GM20431 (cell line): ENCODE data around the gene MYO3B.
"Not testable (repeated sequence)": the region's sequence is repeated elsewhere in the genome, so short reads cannot be mapped to it uniquely, and the experiment has no call there.

ENCODE experiments used
- in situ Hi-C: fragments of 300-500 bp; cut with MseI, MboI; formaldehyde crosslinking; loops from one replicate; pipeline ENCODE4 v1.15.0; 2020; ENCODE audit warnings: low sequenced_read_pairs; ENCODE audit not compliant: unreplicated experiment

Gene MYO3B

GRCh38 chr2:170253721-170254230 lies 75.8 kb downstream of the MYO3B start:
- in situ Hi-C loops: no loop called here

GRCh38 chr2:170254293-170254732 lies 76.4 kb downstream of the MYO3B start:
- in situ Hi-C loops: no loop called here

GRCh38 chr2:170255137-170255536 lies 77.2 kb downstream of the MYO3B start:
- in situ Hi-C loops: no loop called here

- in situ Hi-C loops: no loop called here
Observed at GRCh38 chr2:170255971-170256370, 78.0 kb downstream of the MYO3B start.

- in situ Hi-C loops: no loop called here
Observed at GRCh38 chr2:170258382-170258781, 80.4 kb downstream of the MYO3B start.

- in situ Hi-C loops: no loop called here
Observed at GRCh38 chr2:170260188-170260587, 82.2 kb downstream of the MYO3B start.

- in situ Hi-C loops: no loop called here
Observed at GRCh38 chr2:170261566-170261965, 83.6 kb downstream of the MYO3B start.

GRCh38 chr2:170262343-170262742 lies 84.4 kb downstream of the MYO3B start:
- in situ Hi-C loops: no loop called here

GRCh38 chr2:170262806-170263205 lies 84.9 kb downstream of the MYO3B start:
- in situ Hi-C loops: no loop called here

GRCh38 chr2:170263728-170264521 lies 86.0 kb downstream of the MYO3B start:
- in situ Hi-C loops: not testable (repeated sequence)

- in situ Hi-C loops: no loop called here
Observed at GRCh38 chr2:170264522-170264860, 86.5 kb downstream of the MYO3B start.

GRCh38 chr2:170264865-170265264 lies 86.9 kb downstream of the MYO3B start:
- in situ Hi-C loops: no loop called here

GRCh38 chr2:170265321-170265720 lies 87.4 kb downstream of the MYO3B start:
- in situ Hi-C loops: no loop called here

GRCh38 chr2:170266358-170266757 lies 88.4 kb downstream of the MYO3B start:
- in situ Hi-C loops: no loop called here

- in situ Hi-C loops: no loop called here
Observed at GRCh38 chr2:170267071-170267470, 89.1 kb downstream of the MYO3B start.

- in situ Hi-C loops: no loop called here
Observed at GRCh38 chr2:170270278-170270864, 92.4 kb downstream of the MYO3B start.

GRCh38 chr2:170271340-170271739 lies 93.4 kb downstream of the MYO3B start:
- in situ Hi-C loops: no loop called here

GRCh38 chr2:170276056-170276455 lies 98.1 kb downstream of the MYO3B start:
- in situ Hi-C loops: no loop called here

GRCh38 chr2:170276925-170277629 lies 99.1 kb downstream of the MYO3B start:
- in situ Hi-C loops: no loop called here

- in situ Hi-C loops: no loop called here
Observed at GRCh38 chr2:170277951-170278350, 100.0 kb downstream of the MYO3B start.

GRCh38 chr2:170279615-170280014 lies 101.7 kb downstream of the MYO3B start:
- in situ Hi-C loops: not testable (repeated sequence)
